Raji (cell line): ENCODE data around the gene VRK1.

Experiments used
- POLR2A ChIP-seq: IDR thresholded peaks from 2 replicates; pipeline ENCODE4 v1.6.1; 2011; ENCODE audit warnings: low read depth, low read length, control low read depth; ENCODE audit not compliant: insufficient read depth

VRK1 gene

DNA sequence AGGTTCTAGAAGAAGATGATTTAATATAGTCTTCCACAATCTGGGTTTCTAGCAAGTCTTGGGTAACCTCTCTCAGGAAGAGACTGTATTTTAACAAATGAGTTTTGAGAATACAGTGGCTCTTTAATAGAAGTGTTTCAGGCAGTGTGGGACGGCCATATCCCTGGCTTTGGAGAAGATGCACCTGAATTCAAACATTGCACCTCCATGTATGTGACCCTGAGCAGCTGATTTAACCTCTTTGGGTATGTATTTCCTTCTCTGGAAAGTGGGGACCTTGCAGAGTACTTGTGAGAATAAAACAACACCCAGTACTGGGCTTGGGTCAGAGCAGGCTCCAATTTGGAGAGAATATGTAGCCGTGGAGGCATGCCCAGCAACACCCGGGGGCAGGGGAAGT, 15.8 kb upstream of the VRK1 start:
- TF ChIP-seq POLR2A: no peak

DNA sequence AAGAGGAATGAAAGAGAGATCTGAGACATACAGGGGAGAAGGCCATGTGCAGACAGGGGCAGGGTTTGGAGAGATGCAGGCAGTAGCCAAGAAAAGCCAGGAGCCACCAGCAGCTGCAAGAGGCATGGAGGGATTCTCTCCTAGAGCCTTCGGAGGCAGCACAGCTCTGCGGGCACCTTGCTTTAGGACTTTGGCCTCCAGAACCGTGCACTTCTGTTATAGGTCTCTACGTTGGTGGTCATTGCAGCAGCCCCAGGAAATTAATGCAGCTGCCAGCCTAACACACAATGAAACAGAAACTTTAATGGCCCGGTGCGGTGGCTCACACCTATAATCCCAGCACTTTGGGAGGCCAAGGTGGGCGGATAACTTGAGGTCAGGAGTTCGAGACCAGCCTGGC, 14.7 kb upstream of the VRK1 start:
- TF ChIP-seq POLR2A: no peak

- TF ChIP-seq POLR2A: no peak
Measured at GRCh38 chr14:96783043-96783914, 13.9 kb upstream of the VRK1 start.

GRCh38 chr14:96783915-96784224, 13.3 kb upstream of the VRK1 start:
- no peak for TF ChIP-seq POLR2A

GRCh38 chr14:96790186-96790585, 7.0 kb upstream of the VRK1 start:
- no peak for TF ChIP-seq POLR2A

GRCh38 chr14:96790706-96791105, 6.5 kb upstream of the VRK1 start:
- no peak for TF ChIP-seq POLR2A

DNA sequence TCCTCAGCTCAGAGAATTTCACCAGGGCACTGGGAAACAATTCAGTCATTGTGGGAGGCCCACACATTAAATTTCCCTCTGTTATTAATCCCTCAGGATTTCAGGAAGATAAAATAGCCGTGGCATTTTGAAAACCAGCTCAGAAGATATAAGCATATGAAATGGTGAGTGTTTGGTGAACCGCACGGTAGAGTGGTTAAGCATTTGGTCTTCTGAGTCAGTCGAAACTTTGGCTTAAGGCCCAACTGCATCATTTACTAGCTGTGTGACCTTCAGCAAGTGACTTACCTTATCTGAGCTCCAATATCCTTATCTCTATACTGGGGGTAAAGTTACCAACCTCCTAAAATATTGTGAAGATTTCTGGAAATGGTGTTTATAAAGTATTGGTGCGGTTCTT, 5.2 kb upstream of the VRK1 start:
- TF ChIP-seq POLR2A: no peak

- no peak for TF ChIP-seq POLR2A
Measured at GRCh38 chr14:96792591-96792990, 4.6 kb upstream of the VRK1 start.

GRCh38 chr14:96793547-96793946, 3.6 kb upstream of the VRK1 start:
- no peak for TF ChIP-seq POLR2A

GRCh38 chr14:96795109-96795828, 1.9 kb upstream of the VRK1 start:
- TF ChIP-seq POLR2A: no peak

GRCh38 chr14:96797582-96798349, 584 bp downstream of the VRK1 start:
- no peak for TF ChIP-seq POLR2A

- no peak for TF ChIP-seq POLR2A
Measured at GRCh38 chr14:96798956-96799355, 1.8 kb downstream of the VRK1 start.

- TF ChIP-seq POLR2A: no peak
Measured at GRCh38 chr14:96799489-96800054, 2.4 kb downstream of the VRK1 start.

- no peak for TF ChIP-seq POLR2A
Measured at GRCh38 chr14:96801931-96802330, 4.7 kb downstream of the VRK1 start.

- TF ChIP-seq POLR2A: no peak
Measured at GRCh38 chr14:96802963-96803362, 5.8 kb downstream of the VRK1 start.

GRCh38 chr14:96803958-96804357, 6.8 kb downstream of the VRK1 start:
- no peak for TF ChIP-seq POLR2A

DNA sequence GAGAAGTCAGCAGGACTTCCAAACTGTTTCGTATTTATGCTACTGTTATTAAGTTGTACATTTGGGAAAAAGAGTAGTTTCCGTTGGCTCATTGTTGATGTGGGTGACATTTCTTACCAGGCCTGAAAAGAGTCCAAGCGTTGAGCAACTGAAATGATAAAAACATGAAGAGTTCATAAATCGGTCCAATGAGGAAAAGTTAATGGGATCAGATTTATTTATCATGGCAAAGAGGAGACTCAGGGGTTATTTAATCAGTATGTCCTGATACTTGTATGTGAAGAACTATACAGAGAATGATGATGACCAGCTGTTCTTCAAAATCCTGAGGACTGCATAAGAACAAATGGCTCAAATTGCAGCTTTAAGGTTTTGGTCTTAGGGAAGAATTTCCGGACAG, 7.7 kb downstream of the VRK1 start:
- no peak for TF ChIP-seq POLR2A
